ENCODE data around the gene OR1N2. TPM values are rescaled to one million over a fixed set of nuclear protein-coding genes. Genes with fewer than 3 reads are reported as not detected.

The OR1N2 gene, protein sequence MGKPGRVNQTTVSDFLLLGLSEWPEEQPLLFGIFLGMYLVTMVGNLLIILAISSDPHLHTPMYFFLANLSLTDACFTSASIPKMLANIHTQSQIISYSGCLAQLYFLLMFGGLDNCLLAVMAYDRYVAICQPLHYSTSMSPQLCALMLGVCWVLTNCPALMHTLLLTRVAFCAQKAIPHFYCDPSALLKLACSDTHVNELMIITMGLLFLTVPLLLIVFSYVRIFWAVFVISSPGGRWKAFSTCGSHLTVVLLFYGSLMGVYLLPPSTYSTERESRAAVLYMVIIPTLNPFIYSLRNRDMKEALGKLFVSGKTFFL
- total RNA-seq (2022; extraction: Qiagen RNA extraction; ENCODE audit: low read depth), result not detected in 5 replicates

DNA sequence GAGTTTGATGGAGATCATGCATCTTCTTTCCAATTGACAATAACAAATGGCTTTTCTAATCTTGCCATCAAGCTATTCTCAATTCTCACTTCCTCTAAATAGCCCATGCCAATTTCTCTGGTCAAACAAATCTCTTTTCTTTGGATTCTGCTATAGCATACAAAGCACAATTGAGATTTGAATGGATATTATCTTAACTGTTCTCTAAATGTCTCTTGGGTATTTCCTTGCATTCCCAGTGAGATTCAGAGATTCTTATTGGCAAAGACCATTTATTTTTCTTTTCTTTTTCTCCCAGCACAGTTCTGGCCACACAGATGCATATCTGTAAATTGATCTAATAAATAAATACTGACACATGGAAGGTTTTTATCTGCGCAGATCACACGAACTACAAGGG is at the start of gene OR1N2:
Gene OR1N2 (plus strand): TSS at position 301 of the 400 bp plus-strand sequence. CDS start 100 bp downstream, outside the sequence.

DNA sequence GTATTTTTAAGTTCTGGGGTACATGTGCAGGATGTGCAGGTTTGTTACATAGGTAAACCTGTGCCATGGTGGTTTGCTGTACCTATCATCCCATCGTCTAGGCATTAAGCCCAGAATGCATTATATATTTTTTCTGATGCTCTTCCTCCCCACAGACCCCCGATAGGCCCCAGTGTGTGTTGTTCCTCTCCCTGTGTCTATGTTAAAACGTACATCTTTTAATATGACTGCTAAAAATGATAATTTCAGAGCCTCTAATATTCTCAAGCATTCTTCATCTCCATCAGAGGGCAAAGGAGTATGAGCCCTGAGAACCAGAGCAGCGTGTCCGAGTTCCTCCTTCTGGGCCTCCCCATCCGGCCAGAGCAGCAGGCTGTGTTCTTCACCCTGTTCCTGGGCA is 42.4 kb upstream of the OR1N2 start, which contains the start of gene OR1J2:
Gene OR1J2 (plus strand): TSS at position 301 of the 400 bp plus-strand sequence. CDS start 0 bp downstream, at position 301.

DNA sequence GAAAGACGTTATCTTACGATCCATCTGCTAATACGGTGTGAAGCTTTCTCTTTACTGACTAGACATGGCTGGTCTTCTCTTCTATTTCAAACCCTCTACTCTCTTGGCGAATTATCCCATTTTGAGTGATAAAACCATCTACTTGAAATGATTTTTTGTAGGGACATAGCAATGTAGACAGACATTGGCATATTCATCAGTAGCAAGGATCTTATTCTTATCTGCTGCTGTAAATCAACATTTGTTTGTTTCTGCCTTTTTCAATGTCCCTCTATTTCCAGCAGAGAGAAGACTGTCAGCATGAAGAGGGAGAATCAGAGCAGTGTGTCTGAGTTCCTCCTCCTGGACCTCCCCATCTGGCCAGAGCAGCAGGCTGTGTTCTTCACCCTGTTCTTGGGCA is 34.1 kb upstream of the OR1N2 start, which contains the start of gene OR1J4:
Gene OR1J4 (plus strand): TSS at position 301 of the 400 bp plus-strand sequence. CDS start 0 bp downstream, at position 301.

DNA sequence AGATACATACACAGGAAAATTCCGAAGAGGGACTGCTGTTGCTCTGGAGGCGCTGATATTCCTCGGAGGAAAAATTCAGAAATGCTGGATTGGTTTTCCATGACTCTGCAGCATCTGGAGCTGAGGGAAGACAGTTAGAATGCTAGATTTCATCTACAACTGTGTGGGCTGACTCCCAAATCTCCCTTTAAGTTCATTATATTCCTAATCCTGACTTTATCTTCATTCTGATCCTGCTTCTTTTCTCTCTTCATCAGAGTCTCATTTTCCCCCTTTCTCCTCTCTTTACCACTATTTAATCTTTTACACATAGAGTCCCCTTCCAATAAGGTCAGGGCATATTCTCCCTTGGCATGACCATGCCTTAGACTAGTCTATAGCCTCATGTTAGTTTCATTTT is 25.7 kb upstream of the OR1N2 start, which contains the start of gene OR1N1:
Gene OR1N1 (minus strand): TSS at position 101 of the 400 bp plus-strand sequence. CDS start 0 bp downstream, at position 101.

DNA sequence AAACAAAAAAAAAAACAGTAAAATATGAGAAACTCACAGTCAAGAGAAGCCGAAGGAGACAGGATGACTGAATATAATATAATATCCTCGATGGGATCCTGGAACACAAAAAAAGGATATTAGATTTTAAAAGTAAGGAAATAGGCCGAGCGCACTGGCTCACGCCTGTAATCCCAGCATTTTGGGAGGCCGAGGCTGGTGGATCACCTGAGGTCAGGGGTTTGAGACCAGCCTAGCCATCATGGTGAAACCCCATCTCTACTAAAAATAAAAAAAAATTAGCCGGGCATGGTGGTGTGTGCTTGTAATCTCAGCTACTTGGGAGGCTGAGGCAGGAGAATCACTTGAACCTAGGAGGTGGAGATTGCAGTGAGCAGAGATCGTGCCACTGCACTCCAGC is 30.4 kb downstream of the OR1N2 start, which contains the start of gene OR1L8:
Gene OR1L8 (minus strand): TSS at position 101 of the 400 bp plus-strand sequence. CDS start 14,907 bp downstream, outside the sequence.

Other genes with a start within 250 kb of the OR1N2 start
- 0.82 to 1.5 TPM (median 1.2 TPM) in 5 replicates for gene PTGS1, start 182.1 kb upstream of the OR1N2 start, total RNA-seq (2022; extraction: Qiagen RNA extraction; ENCODE audit: low read depth)
- gene OR1J1, start 75.2 kb upstream of the OR1N2 start, total RNA-seq (2022; extraction: Qiagen RNA extraction; ENCODE audit: low read depth), result not detected in 5 replicates
- gene OR1J2, start 42.3 kb upstream of the OR1N2 start, total RNA-seq (2022; extraction: Qiagen RNA extraction; ENCODE audit: low read depth), result 0.06 to 0.15 TPM in 2 of 5 replicates, not detected in the others
- gene OR1J4, start 34.0 kb upstream of the OR1N2 start, total RNA-seq (2022; extraction: Qiagen RNA extraction; ENCODE audit: low read depth), result 0.13 to 0.24 TPM in 2 of 5 replicates, not detected in the others
- not detected in 5 replicates for gene OR1N1, start 25.8 kb upstream of the OR1N2 start, total RNA-seq (2022; extraction: Qiagen RNA extraction; ENCODE audit: low read depth)
- gene OR1L8, start 30.3 kb downstream of the OR1N2 start, total RNA-seq (2022; extraction: Qiagen RNA extraction; ENCODE audit: low read depth), result not detected in 5 replicates
- 0.06 TPM in 1 of 5 replicates, not detected in the others for gene OR1Q1, start 61.6 kb downstream of the OR1N2 start, total RNA-seq (2022; extraction: Qiagen RNA extraction; ENCODE audit: low read depth)
- gene OR1B1, start 104.5 kb downstream of the OR1N2 start, total RNA-seq (2022; extraction: Qiagen RNA extraction; ENCODE audit: low read depth), result not detected in 5 replicates
- not detected in 5 replicates for gene OR1L1, start 108.6 kb downstream of the OR1N2 start, total RNA-seq (2022; extraction: Qiagen RNA extraction; ENCODE audit: low read depth)
- gene OR1L3, start 122.0 kb downstream of the OR1N2 start, total RNA-seq (2022; extraction: Qiagen RNA extraction; ENCODE audit: low read depth), result not detected in 5 replicates
- gene OR1L4, start 170.9 kb downstream of the OR1N2 start, total RNA-seq (2022; extraction: Qiagen RNA extraction; ENCODE audit: low read depth), result not detected in 5 replicates
- not detected in 5 replicates for gene OR1L6, start 189.2 kb downstream of the OR1N2 start, total RNA-seq (2022; extraction: Qiagen RNA extraction; ENCODE audit: low read depth)
- gene OR5C1, start 235.8 kb downstream of the OR1N2 start, total RNA-seq (2022; extraction: Qiagen RNA extraction; ENCODE audit: low read depth), result not detected in 5 replicates
- gene OR1K1, start 247.0 kb downstream of the OR1N2 start, total RNA-seq (2022; extraction: Qiagen RNA extraction; ENCODE audit: low read depth), result not detected in 5 replicates

Measured in A549 treated with CpdA at 1 μM for 4 hours (cell line).